Uterus (tissue), 2 donors: ENCODE measurements around the gene ANKFN1.

Source experiments
- POLR2A ChIP-seq, 2 donors: fragments of 450-650 bp; IDR thresholded peaks; one replicate each; pipeline ENCODE4 v1.6.1; 2016; ENCODE audit warnings: antibody characterized with exemption in 2 of 2, mild to moderate bottlenecking in 1 of 2, moderate library complexity in 1 of 2
- TF ChIP-seq, protein P1 (sequence below), 4 experiments: fragments of 200-600 bp in 2 of 4; fragments of 450-650 bp in 2 of 4; sonication (generic) in 2 of 4; IDR thresholded peaks; one replicate each; pipeline ENCODE4 v1.5.1; 2016 to 2019; ENCODE audit warnings: antibody characterized with exemption in 4 of 4, mild to moderate bottlenecking in 2 of 4, moderate library complexity in 1 of 4

DNA sequence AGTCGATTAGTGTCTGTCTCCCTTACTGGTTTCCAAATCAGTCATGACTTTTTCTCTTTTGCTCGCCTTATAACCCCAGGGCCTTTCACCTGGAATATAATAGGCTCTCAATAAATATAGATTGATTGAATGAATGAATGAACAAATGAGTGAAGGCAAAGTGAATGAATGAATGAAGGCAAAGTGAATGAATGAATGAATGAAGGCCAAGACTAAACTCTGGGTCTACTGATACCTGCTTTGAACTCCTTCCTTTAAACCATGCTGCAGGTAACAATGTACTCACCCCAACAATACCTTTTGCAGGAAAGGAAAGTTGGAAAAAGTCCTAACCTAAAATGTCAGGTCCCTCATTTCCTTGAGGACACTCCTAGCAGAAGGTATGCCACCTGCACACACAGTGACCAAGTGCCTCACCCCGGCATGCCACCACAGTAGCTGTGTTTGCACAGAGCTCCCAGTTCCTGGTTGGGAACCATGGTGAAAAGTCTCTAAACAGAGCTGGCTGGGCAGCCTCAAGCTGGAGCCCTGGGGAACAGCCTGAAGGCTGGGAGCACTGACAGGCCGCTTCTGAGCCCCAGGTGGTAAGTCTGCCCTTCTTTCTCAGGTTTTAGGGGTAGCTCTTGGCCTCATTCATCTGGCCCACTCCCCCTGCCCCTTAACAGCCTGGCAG lies 42.7 kb upstream of the ANKFN1 start:
- TF ChIP-seq, protein P1, sequence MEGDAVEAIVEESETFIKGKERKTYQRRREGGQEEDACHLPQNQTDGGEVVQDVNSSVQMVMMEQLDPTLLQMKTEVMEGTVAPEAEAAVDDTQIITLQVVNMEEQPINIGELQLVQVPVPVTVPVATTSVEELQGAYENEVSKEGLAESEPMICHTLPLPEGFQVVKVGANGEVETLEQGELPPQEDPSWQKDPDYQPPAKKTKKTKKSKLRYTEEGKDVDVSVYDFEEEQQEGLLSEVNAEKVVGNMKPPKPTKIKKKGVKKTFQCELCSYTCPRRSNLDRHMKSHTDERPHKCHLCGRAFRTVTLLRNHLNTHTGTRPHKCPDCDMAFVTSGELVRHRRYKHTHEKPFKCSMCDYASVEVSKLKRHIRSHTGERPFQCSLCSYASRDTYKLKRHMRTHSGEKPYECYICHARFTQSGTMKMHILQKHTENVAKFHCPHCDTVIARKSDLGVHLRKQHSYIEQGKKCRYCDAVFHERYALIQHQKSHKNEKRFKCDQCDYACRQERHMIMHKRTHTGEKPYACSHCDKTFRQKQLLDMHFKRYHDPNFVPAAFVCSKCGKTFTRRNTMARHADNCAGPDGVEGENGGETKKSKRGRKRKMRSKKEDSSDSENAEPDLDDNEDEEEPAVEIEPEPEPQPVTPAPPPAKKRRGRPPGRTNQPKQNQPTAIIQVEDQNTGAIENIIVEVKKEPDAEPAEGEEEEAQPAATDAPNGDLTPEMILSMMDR (IDR thresholded peaks at IDR 0.05), result no peak
- no peak for TF ChIP-seq POLR2A (IDR thresholded peaks at IDR 0.05)
